Coronary artery (tissue), 2 donors: ENCODE results near the gene VPS37C.
A peak's percentile ranks its signal among the peaks of the same experiment; 100 is the strongest.
"Not testable (repeated sequence)": the region's sequence is repeated elsewhere in the genome, so short reads cannot be mapped to it uniquely, and the experiment has no call there.

Experiments used
- DNase-seq: peaks from one replicate; pipeline ENCODE4 v3.0.0-alpha.2; 2017; ENCODE audit warnings: low spot score
- H3K27ac ChIP-seq, 2 donors: fragments of 200-600 bp; sonication (generic); one replicate each; pipeline ENCODE4 v1.5.1; 2016 to 2019
- H3K4me3 ChIP-seq: fragments of 200-600 bp; sonication (generic); 2 replicates; pipeline ENCODE4 v1.5.1; 2016; ENCODE audit warnings: mild to moderate bottlenecking, moderate library complexity
- TF ChIP-seq, protein P1 (sequence below): fragments of 200-600 bp; sonication (generic); IDR thresholded peaks from one replicate; pipeline ENCODE4 v1.5.1; 2019; ENCODE audit warnings: antibody characterized with exemption

Gene VPS37C

DNA sequence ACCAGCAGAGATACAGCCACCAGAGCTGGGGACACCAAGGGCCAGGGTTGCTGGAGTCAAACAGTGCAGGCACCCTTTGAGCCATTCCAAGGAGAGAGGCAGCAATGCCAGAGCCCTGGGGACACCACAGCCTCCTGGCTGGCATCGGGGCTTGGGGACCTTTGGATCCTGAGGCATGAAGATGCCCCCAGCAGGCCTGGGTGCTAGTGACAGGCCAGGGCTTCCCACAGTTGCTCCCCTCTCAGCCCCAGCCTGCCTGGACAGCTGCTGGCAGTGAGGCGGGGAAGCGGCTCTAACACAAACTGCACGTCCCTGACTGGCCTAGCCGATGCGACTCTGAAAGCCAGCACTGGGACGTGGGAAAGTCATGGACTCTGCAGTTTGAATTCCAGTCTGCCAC is 56.3 kb downstream of the VPS37C start:
- no peak for DNase-seq
- TF ChIP-seq, protein P1, sequence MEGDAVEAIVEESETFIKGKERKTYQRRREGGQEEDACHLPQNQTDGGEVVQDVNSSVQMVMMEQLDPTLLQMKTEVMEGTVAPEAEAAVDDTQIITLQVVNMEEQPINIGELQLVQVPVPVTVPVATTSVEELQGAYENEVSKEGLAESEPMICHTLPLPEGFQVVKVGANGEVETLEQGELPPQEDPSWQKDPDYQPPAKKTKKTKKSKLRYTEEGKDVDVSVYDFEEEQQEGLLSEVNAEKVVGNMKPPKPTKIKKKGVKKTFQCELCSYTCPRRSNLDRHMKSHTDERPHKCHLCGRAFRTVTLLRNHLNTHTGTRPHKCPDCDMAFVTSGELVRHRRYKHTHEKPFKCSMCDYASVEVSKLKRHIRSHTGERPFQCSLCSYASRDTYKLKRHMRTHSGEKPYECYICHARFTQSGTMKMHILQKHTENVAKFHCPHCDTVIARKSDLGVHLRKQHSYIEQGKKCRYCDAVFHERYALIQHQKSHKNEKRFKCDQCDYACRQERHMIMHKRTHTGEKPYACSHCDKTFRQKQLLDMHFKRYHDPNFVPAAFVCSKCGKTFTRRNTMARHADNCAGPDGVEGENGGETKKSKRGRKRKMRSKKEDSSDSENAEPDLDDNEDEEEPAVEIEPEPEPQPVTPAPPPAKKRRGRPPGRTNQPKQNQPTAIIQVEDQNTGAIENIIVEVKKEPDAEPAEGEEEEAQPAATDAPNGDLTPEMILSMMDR = no peak
- Histone ChIP-seq H3K4me3 (no peak overlapping the region), H3K27ac (no peak overlapping the region)

DNA sequence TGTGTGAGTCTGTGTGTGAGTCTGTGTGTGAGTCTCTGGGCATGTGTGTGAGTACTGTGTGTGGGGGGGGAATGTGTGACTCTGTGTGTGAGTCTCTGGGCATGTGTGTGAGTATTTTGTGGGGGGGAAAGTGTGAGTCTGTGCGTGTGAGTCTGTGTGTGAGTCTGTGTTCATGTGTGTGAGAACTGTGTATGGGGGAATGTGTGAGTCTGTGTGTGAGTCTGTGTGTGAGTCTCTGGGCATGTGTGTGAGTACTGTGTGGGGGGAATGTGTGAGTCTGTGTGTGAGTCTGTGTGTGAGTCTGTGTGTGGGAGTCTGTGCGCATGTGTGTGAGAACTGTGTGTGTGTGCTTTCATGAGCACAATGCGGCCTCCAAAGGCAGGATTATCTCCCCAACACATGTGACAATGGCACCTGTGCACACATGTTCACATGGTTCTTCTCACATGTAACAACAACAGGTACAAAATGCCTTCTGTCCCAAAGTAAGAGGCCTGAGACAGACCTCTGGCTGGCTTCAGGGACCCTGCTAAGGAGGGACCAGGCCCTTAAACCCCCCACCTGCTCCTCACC is 57.3 kb downstream of the VPS37C start:
- no peak overlapping the region for H3K27ac ChIP-seq
- TF ChIP-seq, protein P1 = no peak
- no peak for DNase-seq
- no peak overlapping the region for H3K4me3 ChIP-seq

DNA sequence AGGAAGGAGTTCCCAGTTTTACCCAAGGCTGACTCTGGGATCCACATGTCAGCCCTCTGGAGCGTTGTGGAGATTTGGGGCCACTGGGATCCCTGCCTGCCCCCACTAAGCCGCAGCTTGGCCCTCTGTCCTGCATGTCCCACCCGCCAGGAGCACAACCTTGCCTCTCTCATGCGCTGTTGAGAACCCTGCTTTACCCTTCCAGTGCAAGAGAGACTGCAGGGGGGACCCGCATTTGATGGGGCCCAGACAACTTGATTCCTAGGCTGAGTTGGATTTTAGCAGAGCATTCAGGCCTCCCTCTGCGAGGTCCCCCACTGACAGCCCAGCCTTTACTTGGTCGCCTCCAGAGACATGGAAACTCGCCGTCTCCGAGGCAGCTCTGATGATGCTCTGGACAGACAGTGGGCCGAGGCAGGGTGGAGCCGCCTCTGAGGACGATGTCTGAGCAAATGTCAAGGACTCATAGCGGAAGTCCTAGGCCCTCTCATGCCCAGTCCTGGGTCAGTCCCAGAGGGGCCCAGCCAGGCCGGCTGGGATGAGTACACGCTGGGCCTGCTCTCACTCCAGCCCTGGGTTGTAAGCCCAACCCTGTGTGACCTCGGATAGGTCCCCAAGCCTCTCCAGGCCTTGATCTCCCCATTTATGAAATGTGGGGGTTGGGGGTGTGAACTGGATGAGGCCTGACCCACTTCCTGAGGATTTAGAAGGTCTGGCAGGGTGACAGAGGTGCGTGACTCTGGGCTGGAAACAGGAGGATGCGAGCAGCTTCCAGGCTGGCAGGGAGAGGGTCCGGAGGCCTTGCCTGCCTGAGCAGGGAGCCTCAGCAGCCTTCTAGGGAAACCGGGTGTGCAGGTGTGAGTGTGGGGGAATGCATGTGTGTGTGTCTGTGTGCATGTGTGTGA is 58.3 kb downstream of the VPS37C start:
- TF ChIP-seq, protein P1 = no peak
- Histone ChIP-seq H3K27ac (no peak overlapping the region), H3K4me3 (no peak overlapping the region)
- no peak for DNase-seq

DNA sequence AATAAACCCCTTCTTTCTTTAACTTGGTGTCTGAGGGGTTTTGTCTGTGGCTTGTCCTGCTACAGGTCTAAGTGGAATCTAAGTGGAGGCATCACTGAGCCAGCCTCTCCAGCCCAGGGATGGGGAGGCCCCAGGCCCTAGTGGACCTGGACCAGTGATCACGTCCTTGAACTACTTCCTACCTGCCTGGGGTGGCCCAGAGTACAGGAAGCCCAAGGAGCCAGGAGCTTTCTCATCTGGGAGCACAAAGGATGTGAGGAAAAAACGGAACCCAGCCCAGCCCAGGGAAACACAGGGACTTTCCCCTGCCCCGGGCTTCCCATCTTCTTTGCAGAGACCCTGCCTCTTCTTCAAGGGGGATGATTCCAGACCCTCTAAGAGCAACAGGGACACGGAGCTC is 62.4 kb downstream of the VPS37C start:
- no peak overlapping the region for H3K27ac ChIP-seq
- peak; percentile 36 for DNase-seq
- TF ChIP-seq, protein P1 = no peak
- no peak overlapping the region for H3K4me3 ChIP-seq

DNA sequence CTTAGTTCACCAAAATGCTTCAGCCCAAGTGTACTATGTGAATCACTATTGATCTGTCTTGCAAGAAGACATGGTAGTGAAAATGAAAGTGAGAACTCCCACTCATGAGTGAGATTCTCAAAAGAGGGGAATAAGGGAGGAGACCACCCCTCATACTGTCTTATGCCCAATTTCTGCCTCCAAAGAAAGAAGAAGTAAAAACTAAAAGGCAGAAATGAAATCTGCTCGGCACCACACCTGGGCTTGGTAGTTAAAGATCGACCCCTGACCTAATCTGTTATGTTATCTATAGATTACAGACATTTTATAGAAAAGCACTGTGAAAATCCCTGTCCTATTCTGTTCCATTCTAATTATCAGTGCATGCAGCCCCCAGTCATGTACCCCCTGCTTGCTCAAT is 63.0 kb downstream of the VPS37C start:
- not testable (repeated sequence) for DNase-seq, H3K4me3 ChIP-seq, H3K27ac ChIP-seq

DNA sequence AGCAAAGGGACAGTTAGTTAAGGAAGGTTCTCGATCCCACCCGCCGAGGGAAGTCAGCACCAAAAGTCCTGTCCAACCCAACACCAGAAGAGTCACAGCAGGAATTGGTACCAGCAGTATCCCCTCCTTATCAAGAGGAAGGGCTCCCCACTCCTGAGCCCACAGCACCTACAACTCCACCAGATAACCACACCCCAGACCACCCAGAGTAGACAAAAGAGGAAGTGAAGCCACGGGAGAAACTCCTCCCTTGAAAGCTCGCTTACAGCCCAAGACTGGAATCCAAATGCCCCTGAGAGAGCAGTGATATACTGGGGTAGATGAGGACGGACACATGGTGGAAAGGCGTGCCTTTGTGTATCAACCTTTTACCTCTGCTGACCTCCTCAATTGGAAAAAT is 66.2 kb downstream of the VPS37C start:
- DNase-seq = peak; percentile 46
- Histone ChIP-seq H3K27ac (no peak overlapping the region), H3K4me3 (no peak overlapping the region)
- TF ChIP-seq, protein P1 = no peak

DNA sequence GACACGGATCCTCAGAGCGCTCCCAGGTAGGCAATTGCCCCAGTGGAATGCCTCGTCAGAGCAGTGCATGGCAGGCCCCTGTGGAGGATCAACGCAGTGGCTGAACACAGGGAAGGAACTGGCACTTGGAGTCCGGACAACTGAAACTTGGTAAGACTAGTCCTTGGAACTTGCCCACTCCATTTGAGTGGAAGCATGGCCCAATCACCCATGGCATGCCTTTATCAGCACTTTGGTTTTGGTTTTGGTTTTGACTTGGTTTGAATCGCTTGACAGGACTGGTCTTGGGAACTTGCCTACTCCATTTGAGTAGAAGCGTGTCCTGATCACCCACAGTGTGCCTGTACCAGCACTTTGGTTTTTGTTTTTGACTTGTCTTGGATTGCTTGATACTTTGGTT is 67.1 kb downstream of the VPS37C start:
- not testable (repeated sequence) for H3K27ac ChIP-seq

More for the DNA sequence above, 67.1 kb downstream of the VPS37C start:
- H3K4me3 ChIP-seq = not testable (repeated sequence)
- DNase-seq = peak; percentile 16
